Stimulated activated CD8-positive, alpha-beta memory T cell treated with anti-CD3 and anti-CD28 coated beads, Interleukin-12 subunit alpha, Interleukin-12 subunit beta, amount 100 ng/mL, for 24 hours (primary cell): ENCODE results near the gene GRIN3B.

ENCODE experiments used
- DNase-seq: peaks from one replicate; pipeline ENCODE4 v3.0.0-alpha.2; 2020; ENCODE audit errors: extremely low read depth

Gene GRIN3B

GRCh38 chr19:990746-991145, 9.5 kb upstream of the GRIN3B start:
- DNase-seq = no peak

- no peak for DNase-seq
Measured at GRCh38 chr19:991174-991931, 8.9 kb upstream of the GRIN3B start.

GRCh38 chr19:991932-992669, 8.1 kb upstream of the GRIN3B start:
- DNase-seq = no peak

GRCh38 chr19:992670-993055, 7.6 kb upstream of the GRIN3B start:
- DNase-seq = no peak

- DNase-seq = no peak
Measured at GRCh38 chr19:993361-993830, 6.8 kb upstream of the GRIN3B start.

- DNase-seq = no peak
Measured at GRCh38 chr19:993831-994393, 6.3 kb upstream of the GRIN3B start.

- DNase-seq = no peak
Measured at GRCh38 chr19:994516-994915, 5.7 kb upstream of the GRIN3B start.

GRCh38 chr19:995051-995827, 5.0 kb upstream of the GRIN3B start:
- DNase-seq = no peak

GRCh38 chr19:996051-996838, 4.0 kb upstream of the GRIN3B start:
- DNase-seq = peak; percentile 39

GRCh38 chr19:998064-998463, 2.2 kb upstream of the GRIN3B start:
- no peak for DNase-seq

- DNase-seq = no peak
Measured at GRCh38 chr19:999379-999719, 870 bp upstream of the GRIN3B start.

GRCh38 chr19:1000591-1001537, 645 bp downstream of the GRIN3B start:
- no peak for DNase-seq

- no peak for DNase-seq
Measured at GRCh38 chr19:1001538-1002166, 1.4 kb downstream of the GRIN3B start.

GRCh38 chr19:1002600-1002999, 2.4 kb downstream of the GRIN3B start:
- DNase-seq = no peak

GRCh38 chr19:1003283-1003682, 3.1 kb downstream of the GRIN3B start:
- no peak for DNase-seq

- no peak for DNase-seq
Measured at GRCh38 chr19:1004204-1004802, 4.1 kb downstream of the GRIN3B start.

GRCh38 chr19:1004803-1005664, 4.8 kb downstream of the GRIN3B start:
- no peak for DNase-seq

GRCh38 chr19:1006711-1007398, 6.6 kb downstream of the GRIN3B start:
- no peak for DNase-seq
